NCI-H2171 (cell line): ENCODE measurements around the gene CD200.
A peak's percentile ranks its signal among the peaks of the same experiment; 100 is the strongest.

Experiments used
- DNase-seq: peaks from one replicate; lab custom pipeline; 2025; lab: John Stamatoyannopoulos, UW

Gene CD200

DNA sequence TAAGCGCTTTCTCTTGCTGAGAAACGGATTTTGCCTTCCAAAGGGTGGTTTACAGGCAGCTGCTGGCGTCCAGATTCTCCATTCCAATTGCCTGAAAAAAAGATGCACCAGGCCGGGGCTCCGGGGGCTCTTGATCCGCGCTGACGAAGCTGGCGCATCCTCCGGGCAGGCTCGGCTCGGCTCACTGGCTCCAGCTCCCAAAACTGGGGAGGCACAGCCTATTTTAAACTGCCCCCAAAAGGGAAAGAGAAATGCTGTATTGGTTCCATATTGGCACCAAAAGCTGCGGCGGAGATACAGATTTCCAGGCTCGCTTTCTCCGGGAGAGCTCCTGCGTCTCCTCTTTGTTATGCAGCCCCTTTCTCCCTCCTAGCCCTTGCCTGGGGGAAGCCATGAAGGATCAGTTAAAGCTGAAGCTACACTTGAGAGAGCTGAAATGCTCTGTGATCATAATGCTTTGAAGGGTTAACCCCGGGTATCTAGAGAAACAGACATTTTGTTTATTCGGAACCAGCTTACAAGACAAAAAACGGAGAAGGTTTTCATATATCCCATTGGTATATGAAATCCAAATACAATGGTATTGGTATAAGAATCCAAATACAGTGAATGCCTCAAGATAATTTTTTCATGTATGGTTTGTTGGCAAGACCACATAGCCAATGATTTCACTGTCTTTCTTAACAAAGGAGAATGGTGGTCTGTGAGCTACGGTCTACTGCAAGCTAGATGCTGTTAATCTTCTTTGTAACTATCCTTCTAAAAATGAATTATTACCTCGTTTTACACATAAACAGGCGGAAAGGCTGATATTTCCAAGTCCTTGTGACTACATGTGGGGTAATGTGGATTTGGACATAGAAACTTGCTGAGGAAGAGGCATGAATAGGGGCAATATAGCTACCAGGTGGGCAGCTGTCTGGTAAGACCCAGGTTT is 693 bp downstream of the CD200 start:
- DNase-seq: peak; percentile 52

DNA sequence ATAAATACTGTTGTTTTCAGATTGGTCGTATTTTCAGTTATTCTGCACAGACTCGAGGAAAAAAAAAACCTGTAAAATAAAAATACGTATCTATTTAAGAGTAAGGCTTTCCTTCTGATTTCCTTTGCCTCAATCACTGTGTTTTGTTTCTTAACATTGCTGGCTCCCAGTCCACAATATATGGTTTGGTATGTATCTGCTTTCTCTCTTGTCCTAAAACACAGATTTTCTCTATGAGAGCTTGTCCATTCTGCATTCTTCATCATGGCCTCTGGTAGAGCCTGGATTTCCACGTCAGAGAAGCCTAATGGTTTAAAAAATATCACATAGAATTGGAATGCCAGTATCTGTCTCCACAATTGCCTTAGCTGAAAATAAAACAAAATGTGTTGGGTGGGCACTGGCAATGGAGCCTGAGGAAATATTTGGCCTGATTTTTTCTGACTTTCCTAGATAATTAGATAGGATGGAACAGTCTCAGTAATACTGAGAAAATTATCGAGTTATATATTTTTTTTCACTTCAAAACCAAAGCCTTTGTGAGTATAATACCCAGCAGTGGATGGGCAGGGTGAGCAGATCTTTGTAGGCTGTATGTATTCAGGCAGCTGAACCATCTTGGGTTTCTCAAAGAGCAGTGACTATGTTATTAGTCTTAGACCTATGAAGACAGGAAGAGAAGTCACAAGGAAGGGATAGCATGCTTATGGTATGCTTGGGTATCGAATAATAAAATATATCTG is 1.9 kb downstream of the CD200 start:
- DNase-seq: no peak

DNA sequence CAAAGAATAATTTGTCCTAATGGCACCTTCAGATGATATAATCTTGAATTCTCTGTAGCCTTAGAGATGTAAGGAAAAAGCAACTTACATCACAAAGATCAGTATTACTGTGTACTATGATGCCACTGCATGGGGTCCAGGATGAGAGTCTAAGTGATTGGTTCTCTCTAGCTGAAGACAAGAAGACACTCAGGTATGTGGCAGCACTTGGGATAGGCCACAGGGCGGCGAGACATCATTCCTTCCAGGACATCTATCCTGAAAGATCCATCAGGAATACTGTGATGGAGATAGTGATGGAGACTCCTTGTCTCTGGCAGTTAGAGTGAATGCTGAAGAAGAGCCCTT is 2.5 kb downstream of the CD200 start:
- no peak for DNase-seq

- no peak for DNase-seq
These were observed 5.2 kb downstream of the CD200 start for GRCh38 chr3:112338021-112338726.

GRCh38 chr3:112338727-112339056 is 5.7 kb downstream of the CD200 start:
- DNase-seq: no peak

- no peak for DNase-seq
These were observed 6.2 kb downstream of the CD200 start for GRCh38 chr3:112339134-112339533.

DNA sequence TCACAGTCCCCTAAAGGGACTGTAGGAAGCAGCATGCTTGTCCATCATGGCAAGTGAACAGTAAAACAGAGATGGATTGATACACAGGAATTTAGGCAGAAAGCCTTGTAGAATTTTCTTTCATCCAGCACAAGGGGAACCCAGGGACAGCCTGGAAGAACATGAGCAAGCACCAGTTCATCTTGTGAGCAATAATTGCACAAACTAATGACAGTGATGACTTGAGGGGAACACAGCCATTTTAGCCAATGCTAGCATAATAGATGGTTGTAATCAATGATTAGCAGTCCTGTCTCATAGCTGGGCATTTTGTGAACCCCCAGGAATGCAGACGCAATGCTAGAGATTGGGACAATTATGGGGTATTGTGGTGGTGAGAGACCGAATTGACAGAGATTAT is 6.7 kb downstream of the CD200 start:
- no peak for DNase-seq

- no peak for DNase-seq
These were observed 8.4 kb downstream of the CD200 start for GRCh38 chr3:112341386-112341785.

DNA sequence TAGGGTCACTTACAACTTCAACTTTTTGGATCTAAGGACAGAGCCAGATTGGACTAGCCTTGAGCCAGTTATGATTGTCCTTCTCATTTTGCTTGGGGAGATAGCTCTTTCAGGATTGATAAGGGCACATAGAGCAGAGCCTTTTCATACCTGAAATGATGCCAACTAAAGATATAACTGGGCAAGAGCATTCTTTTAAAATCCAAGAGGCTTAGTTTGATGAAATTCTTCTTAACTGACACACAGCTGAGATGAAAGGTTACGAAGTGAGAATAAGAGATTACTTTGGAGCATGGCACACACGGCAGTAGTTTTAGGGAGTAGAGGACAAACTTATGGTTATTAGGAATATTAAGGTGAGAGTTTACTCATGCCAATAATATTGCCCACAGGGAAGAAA is 12.7 kb downstream of the CD200 start:
- no peak for DNase-seq

DNA sequence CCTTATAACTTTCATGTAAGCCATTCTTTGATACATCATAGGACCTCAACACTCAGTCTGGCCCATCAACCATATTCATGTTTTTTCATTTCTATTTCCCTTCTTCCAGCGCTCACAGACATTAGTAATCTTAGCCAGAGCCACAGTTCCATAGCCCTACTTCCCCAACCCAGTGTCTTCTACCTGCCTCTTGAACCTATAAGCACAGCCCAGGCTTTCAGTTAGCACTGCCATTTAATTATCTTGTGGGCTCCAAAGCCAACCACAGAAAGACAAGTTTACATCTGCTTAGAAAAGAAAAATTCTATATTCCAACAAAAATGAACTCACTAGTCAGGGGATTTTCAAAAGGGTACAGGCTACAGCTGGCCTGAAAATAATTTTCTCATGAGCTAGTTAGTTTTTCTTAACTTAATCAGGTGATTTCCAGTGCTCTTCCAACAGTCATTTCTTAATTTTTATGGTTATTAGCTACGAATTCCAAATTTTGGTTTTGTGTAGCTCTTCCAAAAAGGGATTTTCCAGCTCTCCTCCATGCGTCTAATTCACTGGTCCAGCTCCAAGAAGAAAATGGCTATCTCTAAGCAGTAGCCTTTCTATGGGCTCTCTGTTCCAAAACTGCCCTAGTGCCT is 13.7 kb downstream of the CD200 start:
- DNase-seq: no peak

DNA sequence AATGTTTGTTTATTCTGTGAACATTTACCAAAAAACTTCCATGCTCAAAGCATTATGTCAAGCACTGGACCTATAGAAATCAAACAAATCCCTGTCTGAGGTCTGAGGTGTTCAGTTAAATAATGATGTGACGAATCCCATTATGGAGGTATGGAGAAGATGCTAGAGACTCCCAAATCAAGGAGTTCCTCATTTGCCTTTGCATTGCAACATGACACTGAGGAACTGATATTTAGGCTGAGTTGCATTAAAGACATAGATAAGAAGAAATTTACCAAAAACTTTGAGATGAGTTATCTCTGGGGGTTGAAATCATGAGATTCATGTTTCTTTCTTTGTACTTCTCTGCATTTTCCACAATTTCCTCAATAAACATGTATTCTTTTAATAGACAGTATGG is 16.0 kb downstream of the CD200 start:
- DNase-seq: no peak

DNA sequence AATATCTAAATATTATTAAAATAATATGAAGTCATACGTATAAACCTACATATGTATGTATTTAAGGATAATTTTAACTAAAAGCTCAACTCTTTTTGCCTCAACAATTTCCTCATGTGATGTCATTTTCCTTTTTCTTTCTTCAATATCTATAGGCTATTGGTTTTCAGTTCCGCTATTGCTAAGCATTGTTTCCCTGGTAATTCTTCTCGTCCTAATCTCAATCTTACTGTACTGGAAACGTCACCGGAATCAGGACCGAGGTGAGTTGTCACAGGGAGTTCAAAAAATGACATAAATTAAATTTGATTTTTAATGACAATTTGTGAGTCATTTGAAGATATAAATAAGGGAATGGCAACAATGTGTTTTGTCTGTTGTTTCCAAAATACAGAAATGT is 16.6 kb downstream of the CD200 start:
- DNase-seq: no peak

GRCh38 chr3:112350018-112350810 is 17.3 kb downstream of the CD200 start:
- no peak for DNase-seq

- no peak for DNase-seq
These were observed 18.1 kb downstream of the CD200 start for GRCh38 chr3:112351036-112351435.

DNA sequence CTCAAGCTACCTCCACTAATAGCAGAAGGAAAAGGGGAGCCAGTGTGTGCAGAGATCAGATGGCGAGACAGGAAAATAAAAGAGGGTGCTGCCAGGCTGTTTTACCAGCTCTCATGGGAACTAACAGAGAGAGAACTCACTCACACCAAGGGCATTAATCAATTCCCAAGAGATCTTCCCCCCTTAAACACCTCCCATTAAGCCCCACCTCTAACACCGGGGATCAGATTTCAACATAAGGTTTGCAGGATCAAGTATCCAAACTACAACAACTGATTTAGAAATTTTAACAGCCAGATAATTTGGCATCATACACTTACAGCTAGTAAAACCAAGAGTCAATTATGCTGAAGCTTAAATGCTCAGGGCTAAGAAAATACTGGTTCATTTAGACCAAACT is 18.9 kb downstream of the CD200 start:
- peak; percentile 100 for DNase-seq

DNA sequence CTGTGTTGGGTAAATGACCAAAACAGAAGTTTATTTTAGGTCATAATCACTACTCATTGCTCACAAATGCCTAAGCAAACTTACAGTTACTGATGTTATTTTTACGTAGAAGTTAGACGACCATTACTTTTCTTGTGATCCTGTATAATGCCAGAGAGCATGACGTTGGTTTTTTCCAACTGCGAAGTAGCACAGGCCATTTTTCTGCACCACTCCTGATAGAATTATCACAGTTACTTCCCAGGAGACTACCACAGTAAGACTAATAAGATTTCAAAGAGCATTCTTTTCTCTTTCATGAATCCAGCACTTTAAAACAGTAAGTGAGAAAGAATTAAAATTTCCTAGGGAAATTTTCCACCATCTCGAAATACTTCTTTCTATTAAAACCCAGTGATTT is 19.8 kb downstream of the CD200 start:
- no peak for DNase-seq

- DNase-seq: no peak
These were observed 20.4 kb downstream of the CD200 start for GRCh38 chr3:112353365-112353764.

DNA sequence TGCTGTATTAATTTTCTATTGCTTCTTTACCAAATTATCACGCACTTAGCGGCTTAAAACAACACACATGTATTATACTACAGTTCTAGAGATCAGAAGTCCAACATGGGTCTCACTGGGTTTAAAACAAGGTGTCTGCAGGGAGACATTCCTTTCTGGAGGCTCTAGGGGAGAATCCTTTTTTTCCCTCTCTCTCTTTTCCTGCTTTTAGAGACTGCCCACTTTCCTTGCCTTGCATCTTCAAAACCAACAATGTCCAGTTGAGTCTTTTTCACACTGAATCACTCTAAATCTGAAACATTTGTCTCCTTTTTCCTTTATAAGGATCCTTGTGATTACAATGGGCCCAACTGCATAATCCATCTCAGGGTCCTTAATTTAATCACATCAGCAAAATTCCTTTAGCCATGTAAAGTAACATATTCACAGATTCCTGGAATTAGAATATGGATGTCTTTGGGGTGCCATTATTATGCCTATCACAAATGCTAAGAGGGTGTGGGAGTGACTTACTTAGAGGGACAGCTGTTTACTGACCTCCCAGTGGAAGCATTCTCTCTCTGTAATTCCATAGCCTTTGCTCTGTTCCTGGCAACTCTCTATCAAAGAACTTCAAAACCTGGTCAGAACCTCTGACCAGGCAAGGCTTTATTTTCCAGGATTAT is 21.8 kb downstream of the CD200 start:
- DNase-seq: no peak

DNA sequence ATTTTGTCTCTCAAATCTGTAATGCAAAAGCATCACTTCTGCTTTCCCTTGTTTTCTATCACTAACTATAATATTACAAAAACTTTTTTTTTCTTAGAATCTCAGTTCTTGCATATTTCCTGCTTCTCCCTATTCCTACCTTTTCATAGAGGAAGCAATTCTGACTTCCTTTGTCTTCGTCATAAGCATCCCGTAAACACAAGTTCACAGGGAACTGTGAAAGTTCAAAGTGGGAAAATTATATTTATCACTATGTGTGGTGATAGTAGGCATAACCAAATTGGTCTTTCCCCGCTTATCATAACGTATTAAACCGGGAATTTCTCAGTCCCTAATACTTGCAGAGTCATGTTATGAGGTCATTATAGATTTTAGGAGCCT is 22.3 kb downstream of the CD200 start:
- no peak for DNase-seq

DNA sequence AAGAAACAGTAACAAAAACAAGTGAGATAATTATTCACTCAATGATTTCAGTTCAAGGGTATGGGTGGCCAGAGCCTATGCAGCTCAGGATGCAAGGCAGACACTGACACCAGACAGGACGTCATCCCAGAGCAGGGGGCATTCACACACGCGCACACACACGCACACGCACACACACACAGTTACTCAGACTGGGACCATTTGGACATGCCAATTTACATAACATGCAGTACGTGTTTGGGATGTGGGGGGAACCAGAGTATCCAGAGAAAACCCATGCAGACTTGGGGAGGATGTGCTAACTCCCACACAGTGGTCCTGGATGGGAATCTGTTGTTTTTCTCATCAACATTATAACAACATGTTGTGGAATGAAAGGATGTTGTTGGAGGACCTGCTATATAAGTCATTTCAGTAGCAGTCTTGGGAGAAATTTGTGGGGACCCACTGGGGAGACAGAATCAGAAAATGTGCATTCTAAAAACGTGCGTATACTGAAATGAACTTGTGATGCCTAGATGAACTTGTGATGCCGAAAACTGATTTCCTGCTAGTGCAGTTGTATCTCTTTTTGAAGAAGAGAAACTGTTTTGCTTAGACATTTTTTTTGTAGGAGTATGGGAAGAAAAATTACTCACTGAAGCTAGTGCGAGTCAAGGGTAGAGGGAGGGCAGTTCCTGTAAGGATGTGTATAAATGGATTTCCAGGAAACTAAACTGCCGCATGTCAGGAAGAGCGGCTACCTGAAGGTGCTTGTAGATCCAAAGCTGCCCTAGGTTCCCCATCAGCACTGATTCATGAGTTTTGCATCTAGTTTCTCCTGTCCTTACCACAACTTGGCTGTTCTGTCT is 25.2 kb downstream of the CD200 start:
- no peak for DNase-seq
